HL-60 (cell line): ENCODE data around the gene BIRC5.

Experiments used
- GABPA ChIP-seq: IDR thresholded peaks from 2 replicates; pipeline ENCODE4 v1.6.1; 2012; ENCODE audit warnings: low read depth
- POLR2AphosphoS5 ChIP-seq: IDR thresholded peaks from 2 replicates; pipeline ENCODE4 v1.6.1; 2012; ENCODE audit warnings: low read depth
- REST ChIP-seq: IDR thresholded peaks from 2 replicates; pipeline ENCODE4 v1.6.1; 2012; ENCODE audit warnings: low read depth; ENCODE audit not compliant: insufficient replicate concordance
- SPI1 ChIP-seq: IDR thresholded peaks from 2 replicates; pipeline ENCODE4 v1.6.1; 2012; ENCODE audit warnings: low read depth, mild to moderate bottlenecking, borderline replicate concordance
- TF ChIP-seq, protein P1 (sequence below): IDR thresholded peaks from one replicate; pipeline ENCODE4 v1.5.1; 2011; ENCODE audit warnings: low read length, control low read depth, inconsistent platforms; ENCODE audit not compliant: insufficient read depth

DNA sequence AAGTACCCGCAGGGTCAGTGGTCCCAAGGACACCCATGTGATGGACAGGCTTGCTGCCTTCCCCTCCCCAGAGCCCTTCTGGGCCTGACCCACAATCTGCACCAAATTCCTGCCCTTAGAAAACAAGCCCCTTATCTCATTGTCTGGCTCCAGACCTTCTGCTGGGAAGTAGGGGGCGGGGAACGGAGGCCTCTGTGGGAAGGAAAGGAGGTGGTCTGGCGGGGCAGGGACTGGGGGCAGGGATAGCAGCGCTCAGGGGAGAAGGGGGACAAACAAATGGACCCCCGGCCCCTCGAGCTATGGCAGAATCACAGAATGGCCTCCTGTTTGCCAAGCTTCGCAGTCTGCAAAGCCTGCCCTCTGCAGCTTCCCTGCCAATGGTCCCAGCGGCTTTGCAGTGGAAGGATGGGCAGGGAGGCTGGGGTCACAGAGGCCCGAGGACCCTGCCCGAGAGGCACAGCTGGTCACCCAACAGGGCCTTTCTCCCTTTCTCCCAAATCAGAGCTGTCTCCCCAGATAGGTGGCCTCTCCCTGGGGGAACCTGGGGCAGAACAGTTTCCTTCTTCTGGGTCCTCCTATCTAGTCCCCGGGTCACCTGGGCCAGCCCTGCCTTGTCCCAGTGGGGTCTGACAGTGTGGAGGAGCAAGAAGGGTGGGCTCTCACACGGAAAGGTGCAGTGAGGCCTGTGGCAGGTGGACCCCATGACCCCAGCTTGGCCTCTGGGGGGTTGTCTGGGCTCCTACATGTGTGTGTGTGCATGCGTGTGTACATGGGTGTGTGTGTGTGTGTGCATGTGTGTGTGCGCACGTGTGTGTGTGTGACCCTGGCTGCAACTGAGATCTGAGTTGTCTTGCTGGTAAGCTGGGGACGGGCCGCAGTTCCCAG is 42.9 kb downstream of the BIRC5 start:
- TF ChIP-seq, protein P1, sequence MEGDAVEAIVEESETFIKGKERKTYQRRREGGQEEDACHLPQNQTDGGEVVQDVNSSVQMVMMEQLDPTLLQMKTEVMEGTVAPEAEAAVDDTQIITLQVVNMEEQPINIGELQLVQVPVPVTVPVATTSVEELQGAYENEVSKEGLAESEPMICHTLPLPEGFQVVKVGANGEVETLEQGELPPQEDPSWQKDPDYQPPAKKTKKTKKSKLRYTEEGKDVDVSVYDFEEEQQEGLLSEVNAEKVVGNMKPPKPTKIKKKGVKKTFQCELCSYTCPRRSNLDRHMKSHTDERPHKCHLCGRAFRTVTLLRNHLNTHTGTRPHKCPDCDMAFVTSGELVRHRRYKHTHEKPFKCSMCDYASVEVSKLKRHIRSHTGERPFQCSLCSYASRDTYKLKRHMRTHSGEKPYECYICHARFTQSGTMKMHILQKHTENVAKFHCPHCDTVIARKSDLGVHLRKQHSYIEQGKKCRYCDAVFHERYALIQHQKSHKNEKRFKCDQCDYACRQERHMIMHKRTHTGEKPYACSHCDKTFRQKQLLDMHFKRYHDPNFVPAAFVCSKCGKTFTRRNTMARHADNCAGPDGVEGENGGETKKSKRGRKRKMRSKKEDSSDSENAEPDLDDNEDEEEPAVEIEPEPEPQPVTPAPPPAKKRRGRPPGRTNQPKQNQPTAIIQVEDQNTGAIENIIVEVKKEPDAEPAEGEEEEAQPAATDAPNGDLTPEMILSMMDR: no peak
- no peak for TF ChIP-seq REST
- no peak for TF ChIP-seq POLR2AphosphoS5
- TF ChIP-seq SPI1: no peak
- TF ChIP-seq GABPA: no peak
